ENCODE measurements around the gene SCN1B.

- TF ChIP-seq POLR2A (IDR thresholded peaks at IDR 0.05; ENCODE audit: low read depth), result no peak
- TF ChIP-seq, protein P1, sequence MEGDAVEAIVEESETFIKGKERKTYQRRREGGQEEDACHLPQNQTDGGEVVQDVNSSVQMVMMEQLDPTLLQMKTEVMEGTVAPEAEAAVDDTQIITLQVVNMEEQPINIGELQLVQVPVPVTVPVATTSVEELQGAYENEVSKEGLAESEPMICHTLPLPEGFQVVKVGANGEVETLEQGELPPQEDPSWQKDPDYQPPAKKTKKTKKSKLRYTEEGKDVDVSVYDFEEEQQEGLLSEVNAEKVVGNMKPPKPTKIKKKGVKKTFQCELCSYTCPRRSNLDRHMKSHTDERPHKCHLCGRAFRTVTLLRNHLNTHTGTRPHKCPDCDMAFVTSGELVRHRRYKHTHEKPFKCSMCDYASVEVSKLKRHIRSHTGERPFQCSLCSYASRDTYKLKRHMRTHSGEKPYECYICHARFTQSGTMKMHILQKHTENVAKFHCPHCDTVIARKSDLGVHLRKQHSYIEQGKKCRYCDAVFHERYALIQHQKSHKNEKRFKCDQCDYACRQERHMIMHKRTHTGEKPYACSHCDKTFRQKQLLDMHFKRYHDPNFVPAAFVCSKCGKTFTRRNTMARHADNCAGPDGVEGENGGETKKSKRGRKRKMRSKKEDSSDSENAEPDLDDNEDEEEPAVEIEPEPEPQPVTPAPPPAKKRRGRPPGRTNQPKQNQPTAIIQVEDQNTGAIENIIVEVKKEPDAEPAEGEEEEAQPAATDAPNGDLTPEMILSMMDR (IDR thresholded peaks at IDR 0.05), result no peak
These were observed 3.3 kb upstream of the SCN1B start for GRCh38 chr19:35027009-35027408.
